Caco-2 (cell line): Measurements from ENCODE around the gene CLIP3. TPM values are rescaled to one million over a fixed set of nuclear protein-coding genes. Genes with fewer than 3 reads are reported as not detected.
"Not testable (repeated sequence)": the region's sequence is repeated elsewhere in the genome, so short reads cannot be mapped to it uniquely, and the experiment has no call there.

Source experiments
- BruUV-seq: library from RNA; stranded (reverse); fragments of 400-500 nt; replicated peaks from 2 replicates; lab custom pipeline; 2021; lab: Mats Ljungman, UMichigan
- CTCF ChIA-PET: fragments of 300-600 bp; sonication (Branson Sonifier 250); formaldehyde crosslinking; loops from one replicate; lab custom pipeline; 2022; ENCODE audit warnings: antibody characterized with exemption; lab: Charles Lee
- POLR2A ChIA-PET: fragments of 300-600 bp; sonication (Branson Sonifier 250); formaldehyde crosslinking; loops from one replicate; lab custom pipeline; 2022; ENCODE audit warnings: antibody characterized with exemption; lab: Charles Lee
- DNase-seq, 2 experiments: peaks; one replicate each; pipeline versions ENCODE4 v3.0.0 to v3.0.0-alpha.2; 2020 to 2022
- H3K27me3 ChIP-seq: replicated peaks from 2 replicates; pipeline ENCODE4 v1.6.0; 2011; ENCODE audit warnings: low read length; ENCODE audit not compliant: control insufficient read depth, insufficient read depth
- H3K36me3 ChIP-seq: 2 replicates; pipeline ENCODE4 v1.5.1; 2011; ENCODE audit warnings: low read length; ENCODE audit not compliant: control insufficient read depth, insufficient read depth
- H3K4me1 ChIP-seq: fragments of 250-450 bp; sonication (Bioruptor Pico); 2 replicates; pipeline ENCODE4 v1.5.1; 2020; ENCODE audit warnings: mild to moderate bottlenecking
- H3K4me3 ChIP-seq: 2 replicates; pipeline ENCODE4 v1.5.1; 2011; ENCODE audit warnings: low read depth, mild to moderate bottlenecking, control low read depth, low read length
- H3K9me3 ChIP-seq: fragments of 250-450 bp; sonication (Bioruptor Pico); 2 replicates; pipeline ENCODE4 v1.5.1; 2020; ENCODE audit warnings: mild to moderate bottlenecking, moderate library complexity
- H3K27ac Mint-ChIP-seq: one replicate; pipeline ENCODE4 v1.8.0; 2022; ENCODE audit warnings: mixed read lengths; ENCODE audit not compliant: unreplicated experiment
- H3K27me3 Mint-ChIP-seq: one replicate; pipeline ENCODE4 v1.8.0; 2022; ENCODE audit warnings: mixed read lengths; ENCODE audit not compliant: insufficient read depth, unreplicated experiment
- H3K36me3 Mint-ChIP-seq: one replicate; pipeline ENCODE4 v1.8.0; 2022; ENCODE audit warnings: mild to moderate bottlenecking, mixed read lengths; ENCODE audit not compliant: insufficient read depth, unreplicated experiment
- H3K4me1 Mint-ChIP-seq: one replicate; pipeline ENCODE4 v1.8.0; 2022; ENCODE audit warnings: low read depth, mixed read lengths; ENCODE audit not compliant: unreplicated experiment
- H3K4me3 Mint-ChIP-seq: one replicate; pipeline ENCODE4 v1.8.0; 2022; ENCODE audit warnings: mild to moderate bottlenecking, moderate library complexity, mixed read lengths; ENCODE audit not compliant: unreplicated experiment
- H3K9me3 Mint-ChIP-seq: one replicate; pipeline ENCODE4 v1.8.0; 2022; ENCODE audit warnings: mixed read lengths; ENCODE audit not compliant: unreplicated experiment
- CTCF ChIP-seq, 2 experiments: fragments of 200-600 bp in 1 of 2; IDR thresholded peaks; 1 replicate in 1 of 2; 2 replicates in 1 of 2; pipeline versions ENCODE4 v1.5.1 to v1.8.0; 2011 to 2022; ENCODE audit warnings: antibody characterized with exemption in 1 of 2, control low read depth in 1 of 2, inconsistent platforms in 1 of 2, low read depth in 1 of 2, low read length in 1 of 2, mild to moderate bottlenecking in 1 of 2, moderate library complexity in 1 of 2; ENCODE audit not compliant: insufficient read depth in 1 of 2, severe bottlenecking in 1 of 2, unreplicated experiment in 1 of 2
- intact Hi-C: fragments of 100-400 bp; cut with micrococcal nuclease; formaldehyde crosslinking; loops from one replicate; pipeline ENCODE4 v1.10.0; 2022; ENCODE audit not compliant: unreplicated experiment
- total RNA-seq: library from RNA; stranded (reverse); gene quantifications from 2 replicates; pipeline ENCODE4 v1.2.3, GENCODE V29; 2022

CLIP3 gene
- total RNA-seq, 1 experiment from 2014 or later = 1.7 TPM

GRCh38 chr19:36072081-36072480 lies 39.4 kb upstream of the CLIP3 start:
- Mint-ChIP-seq H3K9me3 (no peaks in the 10 kb centered on the region), H3K27ac (peak overlapping the region; percentile 43), H3K4me1 (no peaks in the 10 kb centered on the region), H3K36me3 (peaks cover 64% of the 10 kb centered on the region), H3K27me3 (no peaks in the 10 kb centered on the region), H3K4me3 (no peak overlapping the region)
- DNase-seq = no peak
- Histone ChIP-seq H3K36me3 (no peaks in the 10 kb centered on the region), H3K4me1 (no peaks in the 10 kb centered on the region), H3K9me3 (no peaks in the 10 kb centered on the region), H3K4me3 (no peak overlapping the region), H3K27me3 (no peaks in the 10 kb centered on the region)
- POLR2A ChIA-PET = no interaction called here
- no TSS peak for BruUV-seq
- CTCF ChIA-PET = no interaction called here
- intact Hi-C loops = no loop called here
- TF ChIP-seq CTCF (IDR thresholded peaks at IDR 0.05; ENCODE audit: insufficient read depth in 1 of 2, low read depth in 1 of 2, low read length in 1 of 2, severe bottlenecking in 1 of 2, unreplicated experiment in 1 of 2) = no peak

- intact Hi-C loops = not testable (repeated sequence)
Measured at GRCh38 chr19:36068810-36069499, 36.3 kb upstream of the CLIP3 start.

GRCh38 chr19:36067681-36068080 lies 35.0 kb upstream of the CLIP3 start:
- intact Hi-C loops = no loop called here
- CTCF ChIA-PET = no interaction called here
- Mint-ChIP-seq H3K4me3 (no peak overlapping the region), H3K9me3 (no peaks in the 10 kb centered on the region), H3K36me3 (peaks cover 83% of the 10 kb centered on the region), H3K4me1 (no peaks in the 10 kb centered on the region), H3K27ac (no peak overlapping the region), H3K27me3 (no peaks in the 10 kb centered on the region)
- TF ChIP-seq CTCF (IDR thresholded peaks at IDR 0.05; ENCODE audit: insufficient read depth in 1 of 2, low read depth in 1 of 2, low read length in 1 of 2, severe bottlenecking in 1 of 2, unreplicated experiment in 1 of 2) = no peak
- DNase-seq = no peak
- no peaks in the 10 kb centered on the region for H3K4me1 ChIP-seq
- BruUV-seq = no TSS peak
- no peaks in the 10 kb centered on the region for H3K27me3 ChIP-seq
- H3K9me3 ChIP-seq = no peaks in the 10 kb centered on the region
- H3K36me3 ChIP-seq = peaks cover 2% of the 10 kb centered on the region; the same call in 1 of the 2 replicates
- POLR2A ChIA-PET = no interaction called here
- no peak overlapping the region for H3K4me3 ChIP-seq

More at GRCh38 chr19:36068810-36069499, 36.3 kb upstream of the CLIP3 start:
- H3K4me3 ChIP-seq, DNase-seq, CTCF ChIA-PET, H3K27ac Mint-ChIP-seq, H3K36me3 ChIP-seq, BruUV-seq, H3K9me3 Mint-ChIP-seq, H3K27me3 Mint-ChIP-seq, POLR2A ChIA-PET, H3K27me3 ChIP-seq, H3K4me1 Mint-ChIP-seq, H3K4me3 Mint-ChIP-seq, H3K9me3 ChIP-seq, H3K4me1 ChIP-seq: not testable (repeated sequence)
- H3K36me3 Mint-ChIP-seq = peaks cover 78% of the 10 kb centered on the region
